ENCODE measurements around the gene ITGA2B. TPM values are rescaled to one million over a fixed set of nuclear protein-coding genes. Genes with fewer than 3 reads are reported as not detected.

Gene ITGA2B
- total and polyA plus RNA-seq, 2 of the 4 experiments (the other 2 are of a cell fraction) = under 0.01 to 0.26 TPM

DNA sequence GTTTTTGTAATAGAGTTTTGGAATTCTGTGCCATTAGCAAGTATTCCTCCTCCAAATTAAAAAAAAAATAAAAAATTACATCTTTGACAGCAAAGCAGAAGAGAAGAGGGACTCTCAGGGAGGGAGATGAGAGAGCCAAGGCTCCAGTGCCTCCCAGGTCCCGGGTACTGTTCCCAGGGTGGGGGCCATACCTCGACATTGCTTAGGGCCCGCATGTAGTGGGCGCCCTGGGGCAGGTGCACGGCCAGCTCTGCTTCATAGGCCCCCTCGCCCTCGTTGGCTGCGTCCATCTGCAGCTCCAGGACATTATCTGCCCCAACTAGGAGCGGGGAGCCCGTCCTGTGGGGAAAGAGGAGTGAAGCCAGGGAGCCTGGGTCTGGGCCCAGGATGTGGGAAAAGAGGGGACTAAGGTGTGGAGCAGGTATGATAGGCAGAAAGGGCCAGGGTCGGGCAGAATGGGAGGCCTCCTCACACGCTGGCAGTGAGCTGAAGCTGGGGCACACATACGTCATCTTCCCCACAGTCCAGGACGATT, 11.2 kb downstream of the ITGA2B start:
- Histone ChIP-seq H4K5ac (ENCODE audit: low read depth, low read length) (no peak overlapping the region), H2AFZ (replicated peaks; ENCODE audit: low read length, poor library complexity) (peak overlapping the region; percentile 69), H2BK20ac (ENCODE audit: low read depth, low read length) (no peak overlapping the region), H2AK9ac (replicated peaks; ENCODE audit: low read depth, low read length, poor library complexity) (peak overlapping the region; percentile 85), H2AK5ac (ENCODE audit: low read depth, low read length) (no peak overlapping the region), H3K9me1 (ENCODE audit: insufficient read depth, low read length) (0 out of 2 replicates have a peak, but pooled peaks cover 5% of the 10 kb centered on the region), H3K56ac (ENCODE audit: extremely low read depth, insufficient read depth, low read length) (no peak overlapping the region), H3K4ac (ENCODE audit: low read depth, low read length) (no peak overlapping the region), H3K18ac (ENCODE audit: low read depth, low read length) (no peak overlapping the region), H2BK15ac (ENCODE audit: low read depth, low read length) (no peak overlapping the region), H3K23ac (ENCODE audit: low read depth, low read length) (no peak overlapping the region), H4K8ac (ENCODE audit: low read depth in 2 of 2, low read length in 2 of 2) (no peak overlapping the region), H2BK5ac (ENCODE audit: low read depth, low read length, poor library complexity, severe bottlenecking) (no peak overlapping the region), H4K91ac (ENCODE audit: insufficient read depth, low read depth, low read length) (no peak overlapping the region), H3K14ac (replicated peaks; ENCODE audit: low read depth, low read length) (no peak overlapping the region), H3K9ac (ENCODE audit: low read depth, low read length) (no peak overlapping the region), H3K4me2 (ENCODE audit: low read depth, low read length) (no peak overlapping the region), H3K4me1 (ENCODE audit: control insufficient read depth, insufficient read depth, low read length) (peaks cover 2% of the 10 kb centered on the region; the same call in 1 of the 2 replicates), H3K27me3 (ENCODE audit: control insufficient read depth, insufficient read depth, low read length) (peaks cover 22% of the 10 kb centered on the region), H3K9me3 (ENCODE audit: control insufficient read depth, insufficient read depth, low read length) (no peaks in the 10 kb centered on the region), H2BK120ac (ENCODE audit: low read depth, low read length) (no peak overlapping the region), H3K4me3 (ENCODE audit: insufficient read depth, low read depth, low read length) (no peak overlapping the region), H4K20me1 (ENCODE audit: insufficient read depth, low read length) (no peaks in the 10 kb centered on the region), H3K27ac (ENCODE audit: insufficient read depth, low read length) (no peak overlapping the region), H3K79me1 (ENCODE audit: low read depth in 1 of 2, low read length in 2 of 2) (no peaks in the 10 kb centered on the region), H3K36me3 (ENCODE audit: control insufficient read depth, insufficient read depth, low read length) (no peaks in the 10 kb centered on the region)
- POLR2A ChIA-PET (ENCODE audit: unreplicated experiment) = no interaction called here
- CTCF ChIA-PET = interaction anchor here (0.9 kb wide), 1 partner anchor 12 kb away, joined by 3 read pairs; no protein-coding TSS in a partner anchor
- intact Hi-C loops (cut with micrococcal nuclease) = no loop called here
- DNase-seq (no peak), ATAC-seq (ENCODE audit: low read depth) (no peak)
- in situ Hi-C loops (cut with MboI; ENCODE audit: low sequenced_read_pairs) = no loop called here
- WGBS, 2 experiments (ENCODE audit: extremely low coverage in 2 of 2, insufficient read length in 1 of 2) = 80% methylated on average over 1 of the region's 14 CpGs; no CpG with 5 or more reads in 1 of the 2 experiments
- TF ChIP-seq BHLHE40 (IDR thresholded peaks at IDR 0.05; ENCODE audit: low read depth, low read length) (no peak), CEBPB (IDR thresholded peaks at IDR 0.05; ENCODE audit: low read depth, low read length) (no peak), SMC3 (IDR thresholded peaks at IDR 0.05; ENCODE audit: low read depth, low read length) (no peak), FOS (IDR thresholded peaks at IDR 0.05; ENCODE audit: low read depth, low read length) (no peak), MXI1 (IDR thresholded peaks at IDR 0.05; ENCODE audit: borderline replicate concordance, low read depth, low read length) (no peak), RFX5 (IDR thresholded peaks at IDR 0.05; ENCODE audit: low read depth, low read length) (no peak), RCOR1 (IDR thresholded peaks at IDR 0.05; ENCODE audit: insufficient replicate concordance, low read length) (no peak), RAD21 (IDR thresholded peaks at IDR 0.05; ENCODE audit: low read length) (no peak), NFE2L2 (IDR thresholded peaks at IDR 0.05; ENCODE audit: low read depth, low read length) (no peak), MAFK (IDR thresholded peaks at IDR 0.05; ENCODE audit: low read depth, low read length) (no peak), MAZ (IDR thresholded peaks at IDR 0.05; ENCODE audit: borderline replicate concordance, low read depth, low read length) (no peak), POLR2A (IDR thresholded peaks at IDR 0.05; ENCODE audit: low read depth, low read length) (no peak), CTCF (conservative IDR thresholded peaks at IDR 0.05; ENCODE audit: low read depth, low read length) (no peak), CHD1 (IDR thresholded peaks at IDR 0.05; ENCODE audit: low read depth, low read length) (no peak)
- TF ChIP-seq, protein P1, sequence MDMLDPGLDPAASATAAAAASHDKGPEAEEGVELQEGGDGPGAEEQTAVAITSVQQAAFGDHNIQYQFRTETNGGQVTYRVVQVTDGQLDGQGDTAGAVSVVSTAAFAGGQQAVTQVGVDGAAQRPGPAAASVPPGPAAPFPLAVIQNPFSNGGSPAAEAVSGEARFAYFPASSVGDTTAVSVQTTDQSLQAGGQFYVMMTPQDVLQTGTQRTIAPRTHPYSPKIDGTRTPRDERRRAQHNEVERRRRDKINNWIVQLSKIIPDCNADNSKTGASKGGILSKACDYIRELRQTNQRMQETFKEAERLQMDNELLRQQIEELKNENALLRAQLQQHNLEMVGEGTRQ (IDR thresholded peaks at IDR 0.05; ENCODE audit: low read depth, low read length) = no peak
- TF ChIP-seq, protein P2, sequence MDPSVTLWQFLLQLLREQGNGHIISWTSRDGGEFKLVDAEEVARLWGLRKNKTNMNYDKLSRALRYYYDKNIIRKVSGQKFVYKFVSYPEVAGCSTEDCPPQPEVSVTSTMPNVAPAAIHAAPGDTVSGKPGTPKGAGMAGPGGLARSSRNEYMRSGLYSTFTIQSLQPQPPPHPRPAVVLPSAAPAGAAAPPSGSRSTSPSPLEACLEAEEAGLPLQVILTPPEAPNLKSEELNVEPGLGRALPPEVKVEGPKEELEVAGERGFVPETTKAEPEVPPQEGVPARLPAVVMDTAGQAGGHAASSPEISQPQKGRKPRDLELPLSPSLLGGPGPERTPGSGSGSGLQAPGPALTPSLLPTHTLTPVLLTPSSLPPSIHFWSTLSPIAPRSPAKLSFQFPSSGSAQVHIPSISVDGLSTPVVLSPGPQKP (IDR thresholded peaks at IDR 0.05; ENCODE audit: borderline replicate concordance, low read depth, low read length) = no peak
- dilution Hi-C loops (cut with HindIII; ENCODE audit: low sequenced_read_pairs, unreplicated experiment) = no loop called here
- BruUV-seq (replicated peaks) = no TSS peak
